Measurements from ENCODE around the gene EDN2.

DNA sequence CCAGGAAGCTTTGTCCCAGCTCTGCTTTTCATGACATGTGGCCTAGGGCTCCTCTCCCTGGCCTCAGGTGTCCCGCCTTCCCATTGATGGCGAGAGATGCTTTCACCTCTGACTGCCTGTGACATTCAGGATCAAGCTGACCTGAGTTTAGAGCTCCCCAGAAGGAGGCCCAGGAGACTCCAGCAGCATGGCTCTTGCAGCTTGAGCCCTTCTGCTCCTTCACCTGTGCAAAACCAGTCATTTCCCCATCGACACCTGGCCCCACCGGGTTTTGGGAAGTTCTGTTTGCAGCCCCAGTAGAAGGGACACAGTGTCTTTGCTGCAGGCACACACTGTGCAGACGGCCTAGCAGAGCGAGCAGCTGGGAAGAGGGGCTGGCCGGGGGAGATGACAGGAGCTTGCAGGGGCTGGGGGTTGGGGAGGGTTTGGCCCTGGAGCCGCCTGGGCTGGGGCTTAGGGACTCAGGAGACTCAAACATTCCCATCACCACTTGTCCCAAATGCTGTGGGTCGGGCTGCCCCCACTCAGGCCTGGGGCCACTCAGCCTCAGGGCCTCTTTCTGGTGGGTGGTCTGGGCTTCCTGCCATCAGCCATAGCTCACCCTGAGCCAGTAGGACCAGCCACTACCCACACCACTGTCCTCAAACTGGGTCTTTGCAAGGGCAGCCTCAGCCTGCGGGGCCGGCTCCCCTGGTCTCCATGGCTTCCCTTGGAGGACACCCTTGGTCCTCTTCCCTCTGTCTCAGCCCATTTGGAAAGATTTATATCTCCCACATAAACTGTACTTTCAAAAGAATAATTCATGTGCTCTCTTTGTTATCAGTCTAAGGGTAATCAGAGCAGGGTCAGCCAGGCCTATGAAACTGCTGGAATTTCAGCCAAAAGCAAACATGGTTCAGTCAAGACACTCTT is 3.8 kb upstream of the EDN2 start:
- TF ChIP-seq, protein P1, sequence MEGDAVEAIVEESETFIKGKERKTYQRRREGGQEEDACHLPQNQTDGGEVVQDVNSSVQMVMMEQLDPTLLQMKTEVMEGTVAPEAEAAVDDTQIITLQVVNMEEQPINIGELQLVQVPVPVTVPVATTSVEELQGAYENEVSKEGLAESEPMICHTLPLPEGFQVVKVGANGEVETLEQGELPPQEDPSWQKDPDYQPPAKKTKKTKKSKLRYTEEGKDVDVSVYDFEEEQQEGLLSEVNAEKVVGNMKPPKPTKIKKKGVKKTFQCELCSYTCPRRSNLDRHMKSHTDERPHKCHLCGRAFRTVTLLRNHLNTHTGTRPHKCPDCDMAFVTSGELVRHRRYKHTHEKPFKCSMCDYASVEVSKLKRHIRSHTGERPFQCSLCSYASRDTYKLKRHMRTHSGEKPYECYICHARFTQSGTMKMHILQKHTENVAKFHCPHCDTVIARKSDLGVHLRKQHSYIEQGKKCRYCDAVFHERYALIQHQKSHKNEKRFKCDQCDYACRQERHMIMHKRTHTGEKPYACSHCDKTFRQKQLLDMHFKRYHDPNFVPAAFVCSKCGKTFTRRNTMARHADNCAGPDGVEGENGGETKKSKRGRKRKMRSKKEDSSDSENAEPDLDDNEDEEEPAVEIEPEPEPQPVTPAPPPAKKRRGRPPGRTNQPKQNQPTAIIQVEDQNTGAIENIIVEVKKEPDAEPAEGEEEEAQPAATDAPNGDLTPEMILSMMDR (IDR thresholded peaks at IDR 0.05) = no peak
- no peak for TF ChIP-seq POLR2A (IDR thresholded peaks at IDR 0.05; ENCODE audit: low read depth)
- TF ChIP-seq EP300 (IDR thresholded peaks at IDR 0.05) = no peak
